GM21360 (cell line): ENCODE results near the gene NOS1AP.

Experiments used
- ATAC-seq: cut with Tn5 transposase; IDR thresholded peaks from one replicate; pipeline ENCODE4 v1.9.1; 2021; ENCODE audit warnings: mild to moderate bottlenecking, moderate library complexity; ENCODE audit not compliant: unreplicated experiment

Gene NOS1AP

DNA sequence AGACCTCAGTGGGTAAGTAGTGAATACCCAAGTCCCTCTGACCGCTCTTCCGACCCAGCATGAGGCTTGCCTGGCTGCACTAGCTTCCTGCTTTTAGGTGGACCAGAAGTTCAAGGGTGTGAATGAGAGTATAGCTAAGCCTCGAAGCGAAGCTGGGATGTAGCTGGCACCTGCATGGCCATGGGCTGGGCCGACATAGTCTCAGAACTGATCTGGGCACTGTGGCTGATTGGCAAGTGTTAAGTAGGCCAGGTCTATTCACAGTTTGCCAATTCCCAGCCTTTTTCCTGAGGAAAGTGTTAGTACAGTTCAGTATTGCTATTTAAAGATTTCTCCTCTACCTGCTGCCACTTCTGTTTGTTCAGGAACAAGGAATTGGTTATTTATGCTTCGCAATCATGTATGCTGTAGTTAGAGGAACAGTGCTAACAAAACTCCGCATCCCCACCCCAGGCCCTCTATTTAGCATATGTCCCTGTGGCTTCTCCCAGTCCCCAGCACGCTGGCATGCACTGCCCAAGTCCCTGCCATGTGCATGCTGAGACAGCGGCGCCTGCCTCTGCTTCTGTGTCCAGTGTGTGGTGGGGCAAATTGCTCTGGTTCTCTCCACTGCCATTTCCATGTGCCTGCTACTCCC, 290.9 kb downstream of the NOS1AP start:
- ATAC-seq: no peak

DNA sequence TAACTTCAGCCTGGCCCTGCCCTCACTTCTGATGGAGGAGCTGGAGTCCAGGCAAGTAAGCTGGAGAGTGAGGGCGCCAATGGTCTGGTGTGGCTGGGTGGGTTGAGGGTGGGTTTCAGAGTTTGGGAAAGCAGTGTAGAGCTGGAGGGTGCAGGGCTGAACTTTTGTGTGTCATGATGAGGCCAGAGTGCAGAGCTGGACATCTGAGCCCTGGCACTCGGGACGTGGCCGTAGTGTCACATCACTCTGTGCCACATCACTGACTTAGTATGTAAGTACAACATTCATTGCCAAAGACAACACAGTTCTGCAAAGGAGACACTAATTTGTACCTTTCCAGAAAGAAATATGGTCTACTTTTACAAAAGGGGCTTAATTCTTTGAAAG, 291.4 kb downstream of the NOS1AP start:
- ATAC-seq: no peak

DNA sequence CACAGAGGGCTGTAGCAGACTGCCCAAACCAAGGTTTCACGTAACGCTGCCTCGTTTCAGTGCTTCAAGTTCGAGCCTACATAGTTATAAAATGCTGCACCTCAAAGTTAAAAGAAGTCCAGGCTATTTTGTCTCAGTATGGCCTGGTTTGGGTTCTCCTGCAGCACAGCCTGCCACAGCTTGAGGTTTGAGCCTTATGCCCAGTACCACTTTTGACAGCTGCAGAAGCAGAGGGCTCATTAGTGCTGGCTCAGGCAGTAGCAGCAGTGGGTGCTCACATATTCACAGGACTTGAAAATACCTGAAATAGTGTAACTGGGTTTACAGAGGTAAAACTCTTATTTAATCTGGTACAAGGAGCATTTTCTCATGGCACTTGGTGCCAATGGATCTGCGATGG, 291.9 kb downstream of the NOS1AP start:
- ATAC-seq: peak; percentile 20

GRCh38 chr1:162363823-162364222, 294.3 kb downstream of the NOS1AP start:
- no peak for ATAC-seq

DNA sequence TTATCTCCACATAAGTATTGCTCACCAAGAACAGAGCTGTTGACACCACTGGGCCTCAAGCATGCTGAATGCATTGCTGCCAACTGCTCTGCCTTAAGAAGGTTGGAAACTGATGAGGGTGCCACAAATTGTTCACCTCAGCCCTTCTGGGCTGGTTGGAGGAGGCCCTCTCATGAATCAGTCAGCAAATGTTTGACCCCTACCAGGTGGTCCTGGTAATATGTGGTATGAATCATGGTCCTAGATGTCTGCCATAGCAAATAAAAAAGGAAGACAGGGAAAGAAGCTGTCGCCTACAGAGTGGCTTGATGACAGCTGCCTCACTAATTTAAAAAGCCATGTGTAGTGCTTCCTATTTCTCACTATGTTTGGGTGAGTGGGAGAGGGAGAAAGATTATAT, 295.0 kb downstream of the NOS1AP start:
- no peak for ATAC-seq

DNA sequence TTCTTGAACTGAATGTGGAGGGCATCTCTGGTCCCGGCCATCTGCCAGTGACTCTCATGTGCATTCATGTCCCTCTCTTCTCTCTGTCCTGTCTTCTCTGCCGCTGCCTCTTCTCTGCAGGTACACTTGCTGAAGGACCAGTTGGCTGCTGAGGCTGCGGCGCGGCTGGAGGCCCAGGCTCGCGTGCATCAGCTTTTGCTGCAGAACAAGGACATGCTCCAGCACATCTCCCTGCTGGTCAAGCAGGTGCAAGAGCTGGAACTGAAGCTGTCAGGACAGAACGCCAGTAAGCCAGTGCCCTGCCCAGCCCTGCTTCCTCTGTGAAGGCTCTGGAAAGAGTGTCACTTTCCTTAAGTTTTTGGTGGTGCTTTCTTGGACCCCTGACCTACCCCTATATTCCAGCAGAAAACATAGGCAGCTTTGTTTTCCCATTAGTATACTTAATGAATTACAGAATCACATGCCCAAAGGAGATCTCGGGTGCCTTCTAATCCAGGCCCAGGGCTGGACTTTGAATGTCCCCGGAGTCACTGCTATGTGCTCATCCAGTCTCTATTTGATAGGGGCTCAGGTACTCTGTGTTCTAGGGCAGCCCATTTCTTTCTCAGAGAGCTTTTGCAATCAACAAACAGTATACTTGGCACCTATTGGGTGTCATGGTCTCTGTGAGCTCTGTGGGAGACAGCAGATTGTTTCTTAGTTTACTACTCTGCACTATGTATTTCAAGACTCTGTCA, 296.0 kb downstream of the NOS1AP start:
- ATAC-seq: no peak

DNA sequence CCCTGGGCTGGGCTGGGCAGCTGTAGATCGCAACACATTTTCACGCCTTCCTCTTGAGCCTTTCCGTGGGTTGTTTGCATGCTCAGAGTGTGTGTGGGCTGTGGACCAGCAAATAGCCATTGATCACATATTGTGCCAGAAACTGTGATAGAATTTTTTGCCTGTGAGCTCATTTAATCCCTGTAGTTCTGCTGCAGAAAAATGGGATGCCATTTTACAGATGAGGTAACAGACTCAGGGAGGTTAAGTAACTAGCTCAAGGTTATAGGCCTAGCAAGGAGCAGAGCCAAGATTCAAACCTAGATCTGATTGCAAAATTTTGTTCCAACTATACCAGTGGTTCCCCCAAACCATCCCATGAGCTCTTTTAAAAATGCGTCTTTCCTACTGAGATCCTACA, 296.7 kb downstream of the NOS1AP start:
- no peak for ATAC-seq

GRCh38 chr1:162366671-162367070, 297.2 kb downstream of the NOS1AP start:
- ATAC-seq: no peak

- no peak for ATAC-seq
These were observed 297.6 kb downstream of the NOS1AP start for GRCh38 chr1:162367073-162367472.

- no peak for ATAC-seq
These were observed 298.3 kb downstream of the NOS1AP start for GRCh38 chr1:162367772-162368171.

DNA sequence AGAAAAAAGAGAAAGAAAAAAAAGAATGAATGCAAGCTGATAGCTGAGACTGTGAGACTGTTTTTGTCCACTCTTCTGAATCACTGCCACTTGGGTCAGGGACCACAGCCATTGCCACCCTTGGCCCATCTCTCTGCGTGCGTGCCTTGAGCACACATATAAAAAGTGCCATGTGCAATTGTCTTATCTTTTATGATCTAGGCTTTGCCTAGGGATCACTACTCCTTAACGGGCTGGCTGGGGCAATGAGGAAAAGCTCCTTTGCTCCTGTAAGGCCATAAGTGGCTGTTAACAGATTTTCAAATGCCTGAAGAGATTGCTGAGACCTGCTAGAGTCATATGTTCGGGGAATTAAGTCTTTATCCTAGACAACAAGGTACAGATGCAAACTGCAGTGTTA, 299.0 kb downstream of the NOS1AP start:
- no peak for ATAC-seq

DNA sequence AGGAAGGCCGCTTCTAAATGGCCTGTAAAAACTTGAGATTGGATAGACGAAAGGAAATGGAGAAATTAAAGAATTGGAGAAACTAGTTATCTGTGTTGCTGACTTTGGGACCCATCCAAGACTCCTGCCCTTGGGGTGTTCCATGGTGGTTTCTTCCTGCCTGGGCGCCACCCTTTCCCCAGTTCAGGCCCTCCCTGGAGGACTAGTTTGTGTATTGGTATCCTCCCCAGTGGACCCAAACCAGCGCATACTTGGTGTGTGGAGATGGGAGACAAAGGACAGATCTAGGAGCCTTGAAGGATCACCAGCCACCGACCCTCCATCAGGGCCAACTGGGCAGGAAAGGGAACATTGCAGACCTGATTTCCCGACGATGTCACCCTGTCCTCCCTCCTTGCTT, 300.1 kb downstream of the NOS1AP start:
- ATAC-seq: no peak

DNA sequence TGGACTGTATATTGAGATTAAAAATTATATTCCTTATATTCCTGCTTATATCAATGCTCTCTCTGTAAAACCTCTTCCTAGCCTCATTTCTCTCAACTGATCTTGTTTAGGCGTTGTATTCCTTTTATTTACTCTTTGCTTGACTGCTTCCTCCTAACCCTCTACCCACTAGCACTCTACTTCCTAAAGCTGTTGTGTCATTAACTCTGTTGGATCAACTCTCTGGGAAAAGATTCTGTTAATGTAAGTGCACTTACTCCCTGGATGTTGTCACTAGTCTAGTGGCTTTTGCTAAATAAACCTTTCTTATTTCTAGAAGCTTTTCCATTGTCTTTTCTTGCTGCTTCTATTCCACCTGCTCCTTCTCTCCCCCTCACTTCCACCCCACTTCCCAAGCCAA, 300.7 kb downstream of the NOS1AP start:
- no peak for ATAC-seq

- no peak for ATAC-seq
These were observed 301.2 kb downstream of the NOS1AP start for GRCh38 chr1:162370721-162371120.

- ATAC-seq: no peak
These were observed 302.1 kb downstream of the NOS1AP start for GRCh38 chr1:162371611-162372010.

DNA sequence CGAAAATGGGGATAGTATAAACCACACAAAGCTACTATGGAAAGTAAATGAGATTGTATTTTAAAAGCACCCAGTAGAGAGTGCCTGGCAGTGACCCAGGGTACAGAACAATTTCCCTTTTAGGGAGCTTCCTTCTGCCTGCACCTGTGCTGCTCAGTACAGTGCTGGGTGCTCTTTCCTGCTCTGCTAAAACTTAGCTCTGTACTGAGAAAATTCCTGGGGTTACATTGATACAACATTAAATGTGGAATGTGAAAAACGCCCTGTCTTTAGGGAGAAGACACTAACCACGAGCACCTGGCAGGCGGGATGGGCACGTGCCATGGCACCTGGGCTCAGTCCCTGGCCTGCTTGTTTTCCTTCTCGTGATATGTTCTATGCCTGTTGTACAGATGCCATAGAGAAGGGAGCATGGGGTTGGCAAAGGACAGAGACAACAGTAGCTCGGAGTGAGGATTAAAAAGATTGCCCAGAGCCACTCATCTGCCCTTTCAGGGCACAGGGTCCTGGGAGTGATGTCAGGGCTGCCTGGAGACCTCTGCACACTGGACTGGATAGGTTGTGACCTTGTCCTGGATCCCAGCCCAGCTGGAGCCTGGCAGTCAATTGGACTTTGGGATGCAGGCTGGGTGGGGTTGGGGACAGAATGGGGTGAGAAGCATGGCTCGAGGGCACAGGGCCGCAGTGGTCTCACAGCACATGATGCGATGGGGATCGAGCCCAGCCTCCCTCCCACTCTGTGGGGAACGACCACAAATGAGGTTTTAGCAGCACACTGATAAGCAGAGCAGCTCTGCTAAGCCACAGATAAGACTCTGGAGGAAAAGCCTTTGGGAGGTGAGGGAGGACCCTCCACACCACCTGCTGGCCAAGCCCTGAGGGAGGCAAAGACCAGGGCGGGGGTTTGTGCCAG, 302.9 kb downstream of the NOS1AP start:
- ATAC-seq: no peak

DNA sequence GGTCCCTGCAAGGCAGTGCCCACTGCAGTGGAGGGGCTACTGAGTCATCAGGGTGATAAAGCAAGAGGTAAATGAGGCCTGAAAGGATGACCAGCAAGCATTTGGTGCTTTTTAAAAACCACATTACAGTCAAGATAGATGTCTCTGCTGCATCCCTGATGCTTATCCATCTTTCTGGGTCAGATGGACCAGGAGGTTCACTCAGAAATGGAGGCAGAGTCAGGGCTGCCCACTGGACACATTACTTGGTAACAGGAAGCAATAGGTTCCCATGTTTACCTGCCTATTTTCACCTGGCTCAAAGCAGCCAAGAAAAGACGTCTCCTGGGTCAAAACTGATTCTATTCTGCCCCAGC, 303.6 kb downstream of the NOS1AP start:
- ATAC-seq: no peak

DNA sequence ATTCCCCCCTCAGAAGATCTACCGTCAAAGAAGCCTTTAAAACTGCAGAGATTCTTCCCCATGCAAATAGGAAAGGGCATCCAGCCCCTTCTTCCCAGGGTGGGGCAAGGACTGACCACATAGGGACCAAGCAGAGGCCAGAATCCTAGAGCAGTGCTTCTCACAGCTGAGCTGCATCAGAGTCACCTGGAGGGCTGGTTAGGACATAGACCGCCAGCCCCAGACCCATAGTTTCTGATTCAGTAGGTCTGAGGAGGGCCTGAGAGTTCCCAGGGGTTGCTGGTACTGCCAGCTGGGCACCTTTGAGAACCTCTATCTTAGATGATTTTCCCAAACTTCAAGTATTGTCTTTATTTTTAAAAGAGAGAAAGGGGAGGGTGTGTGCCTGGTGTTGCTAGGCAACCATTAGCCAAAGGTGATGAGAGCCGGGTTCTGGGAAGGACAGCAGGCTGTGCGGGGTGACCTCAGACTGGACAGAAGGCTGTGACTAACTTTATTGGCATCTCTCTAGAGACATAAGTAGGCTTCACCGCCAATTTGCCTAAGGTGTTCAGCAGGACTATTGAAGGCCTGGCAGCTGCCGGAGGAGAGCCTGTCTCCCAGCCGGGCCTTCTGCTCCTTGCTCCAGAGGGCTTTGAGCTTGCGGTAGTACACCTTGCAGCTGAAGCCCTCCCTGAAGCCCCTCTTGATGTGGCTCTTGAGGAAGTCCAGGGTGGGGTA, 304.2 kb downstream of the NOS1AP start:
- ATAC-seq: no peak

DNA sequence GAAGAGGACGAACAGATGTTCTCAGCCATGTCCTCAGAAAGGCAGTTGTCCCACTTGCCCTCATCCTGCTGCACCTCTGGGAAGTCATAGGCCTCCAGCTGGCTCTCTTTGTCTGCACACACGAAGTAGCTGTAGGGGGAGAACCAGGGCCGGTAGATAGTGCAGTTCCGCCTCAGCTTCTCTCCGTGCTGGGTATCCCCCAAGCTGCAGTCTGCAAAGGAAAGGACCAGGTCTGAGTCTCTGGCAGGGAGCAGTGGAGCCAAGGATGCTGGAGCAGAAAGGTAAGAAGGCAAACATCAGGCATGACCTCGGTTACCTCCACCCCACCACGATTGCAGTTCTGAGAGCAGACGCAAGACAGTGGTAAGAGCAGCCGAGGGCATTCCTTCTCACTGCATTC, 304.9 kb downstream of the NOS1AP start:
- no peak for ATAC-seq

GRCh38 chr1:162375463-162375862, 306.0 kb downstream of the NOS1AP start:
- ATAC-seq: no peak

DNA sequence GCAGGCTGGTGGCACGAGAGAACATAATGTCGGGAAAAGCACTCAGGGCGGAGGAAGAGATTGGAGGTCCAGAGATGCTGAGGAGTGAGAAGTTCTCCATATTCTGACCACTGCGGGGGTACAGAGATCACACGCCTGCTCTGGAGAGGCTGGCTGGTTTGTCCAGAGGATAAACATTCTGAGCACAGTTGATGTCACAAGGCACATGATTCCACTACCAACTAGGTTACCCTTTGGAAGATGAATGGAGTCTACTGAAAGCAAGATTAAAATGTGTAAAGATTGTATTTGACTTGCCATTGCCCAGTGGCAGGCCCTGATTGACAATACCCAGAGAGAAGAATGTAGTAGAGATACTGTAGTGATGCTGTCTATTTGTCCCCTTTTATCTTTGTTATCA, 307.2 kb downstream of the NOS1AP start, which contains the start of gene SPATA46:
TSS of gene SPATA46 (minus strand) at position 164 of the 400 bp plus-strand sequence. CDS start at position 100, 64 bp downstream.
- no peak for ATAC-seq
